HUES6 (cell line): ENCODE data around the gene CD300LF.

Experiments
- H3K27ac ChIP-seq: 2 replicates; pipeline ENCODE4 v1.7.0; 2013; ENCODE audit warnings: low read depth, mild to moderate bottlenecking, low read length, inconsistent platforms
- H3K27me3 ChIP-seq: 2 replicates; pipeline ENCODE4 v1.6.1; 2013; ENCODE audit warnings: low read length; ENCODE audit not compliant: control insufficient read depth, insufficient read depth
- H3K36me3 ChIP-seq: 2 replicates; pipeline ENCODE4 v1.6.1; 2013; ENCODE audit warnings: low read length; ENCODE audit not compliant: control insufficient read depth, insufficient read depth
- H3K4me1 ChIP-seq: 2 replicates; pipeline ENCODE4 v1.6.1; 2013; ENCODE audit warnings: low read length; ENCODE audit not compliant: control insufficient read depth, insufficient read depth
- H3K4me3 ChIP-seq: 2 replicates; pipeline ENCODE4 v1.5.1; 2013; ENCODE audit warnings: low read depth, low read length
- H3K9ac ChIP-seq: one replicate; pipeline ENCODE4 v1.6.1; 2013; ENCODE audit warnings: mild to moderate bottlenecking, low read length
- H3K9me3 ChIP-seq: 2 replicates; pipeline ENCODE4 v1.6.1; 2013; ENCODE audit warnings: low read depth, low read length; ENCODE audit not compliant: control insufficient read depth, insufficient read depth

The CD300LF gene

GRCh38 chr17:74737299-74738050 lies 24.8 kb upstream of the CD300LF start:
- Histone ChIP-seq H3K27ac (no peak overlapping the region), H3K36me3 (no peaks in the 10 kb centered on the region), H3K9me3 (no peaks in the 10 kb centered on the region), H3K4me3 (peak overlapping the region; percentile 77), H3K9ac (no peak overlapping the region), H3K4me1 (peaks cover 21% of the 10 kb centered on the region), H3K27me3 (peaks cover 41% of the 10 kb centered on the region)

GRCh38 chr17:74736513-74737298 lies 24.0 kb upstream of the CD300LF start, which contains the start of gene RAB37:
RAB37 (plus strand) TSS chr17:74737256; CDS start chr17:74737273, 17 bp downstream.
- Histone ChIP-seq H3K9ac (no peak within 1 kb of the TSS), H3K27me3 (peaks cover 41% of the 10 kb centered on the region), H3K27ac (no peak within 1 kb of the TSS), H3K36me3 (no peaks in the 10 kb centered on the region), H3K4me1 (peaks cover 14% of the 10 kb centered on the region), H3K4me3 (peak within 1 kb of the TSS; percentile 77), H3K9me3 (no peaks in the 10 kb centered on the region)

- H3K9me3 ChIP-seq: no peaks in the 10 kb centered on the region
- H3K36me3 ChIP-seq: no peaks in the 10 kb centered on the region
- H3K4me3 ChIP-seq: no peak overlapping the region
- no peak overlapping the region for H3K27ac ChIP-seq
- H3K9ac ChIP-seq: no peak overlapping the region
- H3K4me1 ChIP-seq: peaks cover 11% of the 10 kb centered on the region
- H3K27me3 ChIP-seq: peaks cover 48% of the 10 kb centered on the region
Observed at GRCh38 chr17:74734256-74734655, 21.5 kb upstream of the CD300LF start.

- Histone ChIP-seq H3K27me3 (peaks cover 48% of the 10 kb centered on the region), H3K9ac (no peak overlapping the region), H3K4me3 (no peak overlapping the region), H3K27ac (no peak overlapping the region), H3K4me1 (peaks cover 7% of the 10 kb centered on the region), H3K9me3 (peaks cover 5% of the 10 kb centered on the region; the same call in 1 of the 2 replicates), H3K36me3 (no peaks in the 10 kb centered on the region)
Observed at GRCh38 chr17:74733365-74734122, 20.8 kb upstream of the CD300LF start.

GRCh38 chr17:74732042-74732867 lies 19.5 kb upstream of the CD300LF start:
- Histone ChIP-seq H3K9me3 (peaks cover 11% of the 10 kb centered on the region; the same call in 1 of the 2 replicates), H3K4me3 (no peak overlapping the region), H3K36me3 (no peaks in the 10 kb centered on the region), H3K27me3 (peaks cover 41% of the 10 kb centered on the region), H3K4me1 (no peaks in the 10 kb centered on the region), H3K9ac (no peak overlapping the region), H3K27ac (no peak overlapping the region)

- Histone ChIP-seq H3K9me3 (peaks cover 11% of the 10 kb centered on the region; the same call in 1 of the 2 replicates), H3K27ac (no peak overlapping the region), H3K9ac (no peak overlapping the region)
Observed at GRCh38 chr17:74731347-74731605, 18.6 kb upstream of the CD300LF start.

GRCh38 chr17:74730491-74731346 lies 18.0 kb upstream of the CD300LF start:
- H3K36me3 ChIP-seq: no peaks in the 10 kb centered on the region
- H3K27me3 ChIP-seq: peaks cover 27% of the 10 kb centered on the region
- no peak overlapping the region for H3K9ac ChIP-seq
- H3K27ac ChIP-seq: no peak overlapping the region
- H3K9me3 ChIP-seq: peaks cover 11% of the 10 kb centered on the region; the same call in 1 of the 2 replicates
- no peaks in the 10 kb centered on the region for H3K4me1 ChIP-seq
- H3K4me3 ChIP-seq: no peak overlapping the region

More at GRCh38 chr17:74731347-74731605, 18.6 kb upstream of the CD300LF start:
- Histone ChIP-seq H3K4me1 (no peaks in the 10 kb centered on the region), H3K36me3 (no peaks in the 10 kb centered on the region), H3K27me3 (peaks cover 32% of the 10 kb centered on the region), H3K4me3 (no peak overlapping the region)

GRCh38 chr17:74729866-74730265 lies 17.1 kb upstream of the CD300LF start:
- H3K27me3 ChIP-seq: peaks cover 22% of the 10 kb centered on the region
- no peak overlapping the region for H3K4me3 ChIP-seq
- H3K9ac ChIP-seq: no peak overlapping the region

GRCh38 chr17:74729368-74729767 lies 16.6 kb upstream of the CD300LF start:
- Histone ChIP-seq H3K9ac (no peak overlapping the region), H3K4me1 (no peaks in the 10 kb centered on the region), H3K36me3 (no peaks in the 10 kb centered on the region), H3K27ac (no peak overlapping the region), H3K9me3 (peaks cover 11% of the 10 kb centered on the region; the same call in 1 of the 2 replicates), H3K4me3 (no peak overlapping the region), H3K27me3 (peaks cover 25% of the 10 kb centered on the region)

More at GRCh38 chr17:74729866-74730265, 17.1 kb upstream of the CD300LF start:
- H3K9me3 ChIP-seq: peaks cover 11% of the 10 kb centered on the region; the same call in 1 of the 2 replicates
- no peaks in the 10 kb centered on the region for H3K4me1 ChIP-seq
- H3K27ac ChIP-seq: no peak overlapping the region
- H3K36me3 ChIP-seq: no peaks in the 10 kb centered on the region
